D341Med (cell line): ENCODE measurements around the gene VRK3.
A peak's percentile ranks its signal among the peaks of the same experiment; 100 is the strongest.

Experiments used
- DNase-seq: peaks from one replicate; pipeline ENCODE4 v3.0.0; 2012; ENCODE audit warnings: low spot score

VRK3 gene

DNA sequence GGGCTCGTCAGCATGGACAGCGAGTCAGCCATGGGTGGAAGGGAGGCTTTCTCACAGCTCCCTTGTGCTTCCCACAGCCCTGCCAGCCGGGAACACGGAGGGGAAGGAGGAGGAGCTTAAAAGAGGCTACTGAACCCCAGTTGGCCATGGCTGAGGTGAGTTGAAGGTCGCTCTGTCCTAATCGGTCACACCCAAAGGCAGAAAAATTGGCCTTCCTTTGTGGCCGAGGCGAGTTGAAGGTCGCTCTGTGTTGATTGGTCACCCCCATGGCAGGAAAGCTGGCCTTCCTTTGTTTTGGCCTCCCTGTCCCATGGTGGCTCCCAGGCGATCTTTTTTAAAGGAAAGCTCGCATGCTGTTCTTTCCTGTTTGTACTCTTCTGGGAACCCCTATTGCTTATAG is 5.8 kb upstream of the VRK3 start:
- no peak for DNase-seq

DNA sequence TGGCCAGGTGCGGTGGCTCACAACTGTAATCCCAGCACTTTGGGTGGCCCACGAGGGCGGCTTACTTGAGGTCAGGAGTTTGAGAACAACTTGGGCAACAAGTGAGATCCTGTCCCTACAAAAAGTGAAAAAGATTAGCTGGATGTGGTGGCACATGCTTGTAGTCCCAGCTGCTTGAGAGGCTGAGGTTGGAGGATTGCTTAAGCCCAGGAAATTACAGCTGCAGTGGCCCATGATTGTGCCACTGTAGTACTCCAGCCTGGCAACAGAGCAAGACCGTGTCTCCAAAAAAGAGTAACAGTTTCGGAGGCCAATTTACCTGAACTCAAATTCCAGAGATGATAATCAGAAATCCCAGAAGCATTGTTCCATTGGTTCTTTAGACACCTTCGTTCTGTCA is 5.1 kb upstream of the VRK3 start:
- DNase-seq: no peak

DNA sequence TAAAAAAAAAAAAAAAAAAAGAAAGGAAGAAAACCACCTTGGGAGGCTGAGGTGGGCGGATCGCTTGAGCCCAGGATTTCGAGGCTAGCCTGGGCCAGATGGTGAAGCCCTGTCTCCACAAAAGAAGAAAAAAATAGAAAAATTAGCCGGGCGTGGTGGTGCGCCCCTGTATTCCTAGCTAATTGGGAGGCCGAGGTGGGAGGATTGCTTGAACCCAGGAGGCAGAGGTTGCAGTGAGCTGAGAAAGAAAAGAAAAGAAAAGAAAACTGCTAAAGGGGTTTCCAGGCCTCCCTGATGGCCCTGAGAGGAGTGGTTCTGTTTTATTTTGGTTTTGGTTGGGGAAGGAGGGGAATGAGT is 1.4 kb upstream of the VRK3 start:
- DNase-seq: no peak

DNA sequence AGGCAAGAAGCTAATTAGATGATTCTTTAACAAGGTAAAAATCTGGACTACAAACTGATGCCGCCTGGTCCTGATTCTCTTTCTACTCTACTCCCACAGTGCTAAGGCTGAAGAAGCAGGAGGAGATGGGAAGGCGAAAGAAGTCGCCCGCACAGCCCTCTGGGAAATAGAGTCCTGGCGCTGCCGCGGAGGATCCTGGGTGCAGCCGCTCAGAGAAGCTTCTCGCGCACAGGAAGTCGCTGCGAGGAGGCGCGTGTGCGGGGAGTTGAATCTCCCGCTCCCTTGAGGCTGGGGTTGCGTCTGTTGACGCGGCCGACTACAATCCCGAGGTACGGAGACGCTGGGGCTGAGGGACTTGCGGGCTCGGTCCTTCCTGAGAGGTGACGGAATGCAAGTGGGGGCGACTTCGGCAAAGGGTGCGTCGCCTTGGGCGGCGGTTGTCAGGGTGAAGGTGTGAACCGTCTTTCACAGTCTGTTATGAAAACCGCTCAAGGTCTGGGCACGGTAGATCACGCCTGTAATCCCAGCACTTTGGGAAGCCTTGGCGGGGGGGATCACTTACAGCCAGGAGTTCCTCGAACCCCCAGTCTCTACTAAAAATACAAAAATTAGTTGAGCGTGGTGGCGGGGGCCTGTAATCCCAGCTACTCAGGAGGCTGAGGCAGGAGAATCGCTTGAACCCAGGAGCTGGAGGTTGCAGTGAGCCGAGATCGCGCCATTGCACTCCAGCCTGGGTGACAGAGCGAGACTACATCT is 800 bp upstream of the VRK3 start, which contains the start of gene ZNF473:
ZNF473 (plus strand) TSS at position 212 of the 756 bp plus-strand sequence. CDS start 5,078 bp downstream, outside the sequence.
- peak; percentile 94 for DNase-seq

DNA sequence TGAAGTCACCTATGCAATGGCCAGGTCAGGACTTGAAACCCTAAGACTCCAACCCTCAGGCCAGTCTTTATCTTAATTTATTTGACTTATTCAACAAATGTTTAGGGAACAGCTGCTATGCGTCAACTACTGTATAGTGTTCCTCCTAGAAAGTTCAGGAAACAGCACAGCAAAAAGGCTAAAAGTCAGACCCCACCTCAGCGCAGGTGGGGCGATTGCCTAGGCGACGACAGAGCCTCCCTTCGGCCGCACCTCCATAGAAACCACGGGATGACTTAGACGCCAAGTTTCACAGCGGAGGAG is 502 bp downstream of the VRK3 start:
- DNase-seq: no peak

DNA sequence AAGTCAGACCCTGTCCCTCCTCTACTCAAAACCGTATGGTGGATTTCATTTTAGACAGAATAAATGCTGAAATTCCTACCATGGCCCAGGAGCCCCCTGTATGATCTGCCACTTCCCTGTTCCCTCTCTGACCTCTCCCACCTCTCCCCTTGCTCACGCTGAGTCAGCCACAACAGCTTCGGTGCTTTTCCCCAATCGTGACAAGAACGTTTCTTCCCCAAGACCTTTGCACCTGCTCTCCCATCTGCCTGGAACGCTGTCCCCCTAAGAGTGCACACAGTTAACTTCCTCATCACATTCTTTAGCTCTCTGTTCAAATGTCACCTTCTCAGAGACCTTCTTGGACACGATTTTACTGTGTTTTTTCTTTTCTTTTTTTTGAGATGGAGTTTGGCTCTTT is 2.3 kb downstream of the VRK3 start:
- DNase-seq: no peak

DNA sequence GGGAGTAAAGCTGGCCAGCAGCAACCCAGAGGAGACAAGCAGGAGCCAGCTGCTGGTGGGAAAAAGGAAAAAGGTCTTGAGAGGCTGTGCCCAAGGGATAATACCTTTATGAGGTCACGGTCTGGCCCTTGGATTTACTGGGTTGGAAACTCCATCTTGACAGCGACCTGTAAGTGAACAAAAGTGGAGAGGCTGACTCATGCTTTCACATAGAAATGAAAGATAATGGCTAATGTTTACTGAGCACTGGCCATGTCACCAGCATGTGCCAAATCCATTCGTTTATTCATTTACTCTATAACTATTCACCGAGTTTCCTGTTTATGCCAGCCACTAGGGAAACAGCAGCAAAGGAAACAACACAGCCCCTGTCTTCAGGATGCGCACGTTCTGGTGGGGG is 4.7 kb downstream of the VRK3 start:
- DNase-seq: no peak

DNA sequence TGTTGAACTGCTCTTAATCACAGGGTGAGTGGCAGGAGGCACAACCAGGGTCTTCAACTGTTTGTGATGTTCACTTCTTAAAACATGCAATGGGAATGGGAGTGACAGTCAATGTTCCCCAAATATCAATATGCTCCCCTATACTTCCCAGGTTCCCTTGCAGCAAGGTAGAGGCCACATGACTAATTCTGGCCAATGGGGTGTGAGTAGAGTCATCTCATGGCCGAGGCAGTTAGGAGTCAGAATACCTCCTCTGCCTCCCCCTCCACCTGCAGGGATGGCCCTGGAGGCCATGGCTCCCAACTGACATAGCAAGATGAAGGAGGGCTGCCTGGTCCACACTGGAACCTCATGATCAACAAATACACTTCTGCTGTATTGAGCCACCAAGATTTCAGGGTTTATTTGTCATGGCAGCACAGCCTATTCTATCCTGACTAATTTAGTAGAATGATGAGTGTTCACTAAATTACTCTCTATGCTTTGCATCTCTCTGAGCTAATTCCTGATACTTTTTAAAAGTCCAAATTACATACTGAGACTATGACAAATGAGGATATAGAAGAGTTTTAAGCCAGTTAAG is 8.9 kb downstream of the VRK3 start:
- DNase-seq: no peak

DNA sequence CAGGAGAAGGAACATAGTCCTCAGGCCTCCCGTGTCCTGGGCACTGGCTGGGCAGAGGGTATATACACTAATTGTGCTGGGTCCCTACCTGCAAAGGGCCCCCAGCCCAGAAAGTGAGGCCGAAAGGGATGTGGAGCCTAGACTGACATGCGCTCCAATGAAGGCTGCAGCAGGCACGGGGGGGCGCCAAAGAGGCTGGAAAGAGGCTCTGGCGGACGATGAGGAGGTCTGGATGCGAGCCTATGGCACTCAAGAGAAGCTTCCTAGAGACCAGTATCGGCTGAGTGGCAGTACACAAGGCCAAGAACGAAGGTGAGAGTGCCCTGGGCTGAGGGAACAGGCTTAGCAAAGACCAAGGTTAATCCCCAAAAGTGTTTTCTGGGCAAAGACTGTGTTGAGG is 16.6 kb downstream of the VRK3 start:
- DNase-seq: peak; percentile 58

DNA sequence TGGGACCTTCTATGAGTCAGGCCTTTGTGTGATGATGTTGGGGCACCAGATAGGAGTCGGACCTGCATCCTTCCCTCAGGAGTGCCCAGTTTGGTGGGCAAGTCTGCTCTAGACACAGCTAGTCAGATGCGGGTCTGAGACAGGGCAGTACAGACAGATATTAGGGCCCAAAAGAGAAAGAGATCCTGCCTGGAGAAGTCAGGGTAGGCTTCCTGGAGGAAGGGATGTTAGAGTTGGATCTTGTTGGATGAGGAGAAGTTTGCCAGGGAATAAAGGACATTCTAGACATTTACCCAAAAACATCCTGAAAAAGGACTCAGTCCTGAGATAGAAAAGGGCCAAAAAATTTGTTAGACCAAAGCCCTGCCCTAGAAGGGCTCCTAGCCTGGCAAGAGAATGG is 17.2 kb downstream of the VRK3 start:
- DNase-seq: no peak

DNA sequence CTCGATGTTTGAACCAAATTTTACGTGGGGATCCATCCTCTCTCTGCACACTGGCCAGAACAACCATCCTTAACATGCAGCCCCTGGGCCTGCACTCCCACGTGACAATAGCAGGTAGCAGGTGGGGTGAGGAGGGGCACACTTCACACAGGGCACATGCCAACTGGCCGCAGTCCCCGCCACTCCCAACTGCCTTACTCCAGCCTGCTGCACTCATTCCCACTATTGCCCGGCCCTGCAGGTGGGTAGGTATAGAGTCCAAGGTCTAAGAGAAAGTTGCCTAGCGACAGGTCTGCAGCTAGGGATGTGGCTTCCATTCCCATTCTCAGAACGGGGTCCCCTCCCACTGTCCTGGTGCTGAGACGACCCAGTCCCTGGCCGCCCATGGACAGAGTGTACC is 18.0 kb downstream of the VRK3 start:
- DNase-seq: no peak

DNA sequence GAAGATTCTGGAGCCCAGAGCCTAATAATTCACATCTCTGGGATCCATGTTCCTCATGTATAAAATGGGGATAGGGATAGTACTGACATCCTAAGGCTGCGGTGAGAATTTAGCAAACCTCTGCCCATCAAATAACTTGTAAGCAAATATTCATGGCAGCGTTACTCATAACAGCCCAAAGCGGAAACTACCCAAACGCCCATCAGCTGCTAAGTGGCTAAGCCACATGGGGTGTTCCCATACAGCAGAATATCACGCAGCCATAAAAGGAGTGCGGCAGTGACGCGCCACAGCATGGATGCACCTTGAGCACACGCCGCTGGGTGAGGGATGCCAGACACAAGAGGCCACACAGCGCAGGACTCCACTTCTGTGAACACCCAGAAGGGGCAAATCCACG is 19.7 kb downstream of the VRK3 start:
- no peak for DNase-seq

DNA sequence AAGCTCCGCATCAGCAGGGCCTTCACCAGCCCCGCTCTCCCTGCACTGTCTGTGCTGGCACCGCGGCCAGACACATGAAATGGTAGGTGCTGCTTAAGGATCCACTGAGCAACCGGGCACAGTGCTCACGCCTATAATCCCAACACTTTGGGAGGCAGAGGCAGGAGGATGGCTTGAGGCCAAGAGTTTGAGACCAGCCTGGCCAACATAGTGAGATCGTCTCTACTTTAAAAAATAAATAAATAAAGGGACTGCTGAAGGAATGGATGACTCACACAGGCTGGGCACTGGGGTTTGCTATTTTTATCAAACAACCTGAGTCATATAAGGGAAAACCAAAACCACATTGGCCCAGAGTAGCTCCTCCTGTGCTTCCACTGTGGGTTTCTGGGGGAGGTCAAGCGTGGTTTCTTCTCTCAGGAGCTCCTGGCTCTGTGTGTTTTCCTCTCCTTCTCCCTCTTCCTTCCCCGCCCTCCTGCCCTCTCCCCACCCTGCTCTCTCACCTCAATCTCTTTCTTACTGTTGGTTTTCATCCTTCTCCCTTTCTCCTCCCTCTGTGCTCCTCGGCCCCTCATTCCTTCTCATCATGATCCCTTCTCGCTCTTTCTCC is 21.3 kb downstream of the VRK3 start:
- no peak for DNase-seq

DNA sequence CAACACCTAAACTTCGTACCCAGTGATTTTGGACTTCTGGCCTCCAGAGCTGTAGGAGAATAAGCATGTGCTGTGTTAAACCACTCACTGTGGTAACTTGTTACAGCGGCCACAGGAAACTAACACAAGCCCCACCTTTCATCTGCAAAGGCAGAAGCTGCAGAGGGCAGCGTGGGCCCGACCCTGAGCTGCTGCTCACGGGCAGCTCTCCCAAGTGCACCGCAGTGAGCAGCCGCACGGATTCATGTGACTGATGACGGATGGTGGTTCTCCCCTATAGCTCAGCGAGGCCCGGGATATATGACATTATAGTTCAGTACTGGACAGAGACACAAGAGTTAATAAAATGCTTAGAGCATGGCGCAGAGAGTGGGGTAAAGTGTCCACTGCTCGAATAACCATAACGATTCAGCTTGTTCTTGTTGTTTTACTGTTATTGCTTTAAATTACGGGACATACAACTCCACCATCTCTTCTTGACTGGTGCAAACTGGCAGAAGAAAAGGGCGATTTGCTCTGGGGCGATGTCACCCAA is 21.9 kb downstream of the VRK3 start:
- no peak for DNase-seq

DNA sequence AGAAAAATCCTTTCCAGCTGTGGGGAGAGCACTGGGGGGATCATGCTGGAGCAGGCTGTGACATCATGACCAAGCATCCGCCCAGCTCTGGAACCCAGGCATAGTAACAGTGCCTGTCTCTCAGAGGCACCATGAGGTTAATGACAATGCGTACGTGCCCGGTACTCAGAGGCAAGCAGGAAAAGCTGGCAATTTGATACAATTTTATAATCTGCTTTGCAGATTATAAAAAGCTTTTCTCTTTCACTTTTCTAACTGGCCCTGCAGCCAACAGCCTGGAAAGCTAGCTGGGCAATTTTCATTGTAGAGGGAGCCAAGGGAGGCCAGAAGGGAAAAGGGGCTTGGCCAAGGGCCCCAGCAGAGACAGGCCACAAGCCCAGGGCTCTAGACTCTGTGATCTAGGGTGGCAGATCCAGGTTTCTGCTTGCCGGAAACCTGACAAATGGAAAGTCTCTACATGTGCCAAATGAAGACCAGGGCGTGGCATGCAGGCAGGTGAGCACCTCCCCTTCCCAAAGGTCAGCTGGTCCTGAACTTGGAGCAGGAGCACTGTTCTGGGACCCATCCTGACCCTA is 22.7 kb downstream of the VRK3 start:
- DNase-seq: peak; percentile 58

DNA sequence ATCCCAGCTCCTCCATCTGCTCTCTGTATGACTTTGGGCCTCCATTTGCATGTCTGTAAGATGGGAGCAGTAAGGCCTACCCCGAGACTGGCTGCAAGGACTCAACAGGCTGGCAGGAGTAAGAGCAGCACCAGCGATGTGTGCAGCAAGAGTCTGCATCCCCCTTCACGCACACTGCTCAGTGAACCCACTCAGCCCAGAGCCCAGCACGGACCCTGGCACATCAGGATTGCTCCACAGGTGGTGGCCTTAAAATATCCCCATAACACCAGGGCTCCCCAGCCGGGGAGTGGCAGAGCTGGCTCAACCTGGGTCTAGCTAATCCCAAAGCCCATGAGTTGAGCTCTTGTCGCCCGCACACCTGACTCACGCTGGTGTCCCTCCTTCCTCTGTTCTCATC is 23.4 kb downstream of the VRK3 start:
- no peak for DNase-seq

DNA sequence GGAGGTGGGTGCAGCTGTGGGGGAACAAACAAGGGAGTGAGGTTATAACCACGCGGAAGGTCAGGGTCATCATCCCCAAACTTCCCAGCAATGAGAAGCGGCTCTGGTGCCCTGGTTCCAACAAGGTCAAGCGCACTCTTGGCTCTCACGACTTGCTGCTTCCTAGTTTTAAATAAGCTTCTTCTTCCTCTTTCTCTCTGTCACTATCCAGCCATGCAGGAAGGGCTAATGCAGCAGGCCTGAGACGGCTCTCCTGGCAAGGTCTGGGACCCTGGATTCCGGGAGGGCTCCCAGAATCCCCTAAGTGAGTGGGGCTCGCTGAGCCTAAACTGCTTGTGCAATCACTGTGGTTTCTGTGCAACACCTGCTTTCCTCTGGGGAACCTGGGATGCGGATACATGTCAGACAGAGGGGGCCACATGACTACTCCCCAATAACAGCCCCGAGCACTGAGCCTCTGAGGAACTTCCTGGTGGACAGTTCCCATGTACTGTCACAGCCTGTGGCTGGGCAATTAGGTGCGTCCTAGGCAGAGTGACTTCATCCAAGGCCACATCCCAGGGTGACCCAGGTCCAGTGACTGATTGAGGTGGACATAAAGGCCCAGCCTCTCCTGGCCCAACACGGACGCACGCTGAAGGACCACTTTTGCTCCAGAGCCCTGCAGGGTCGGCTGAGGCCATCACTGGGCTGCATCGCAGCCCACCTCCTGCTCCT is 24.2 kb downstream of the VRK3 start:
- no peak for DNase-seq

DNA sequence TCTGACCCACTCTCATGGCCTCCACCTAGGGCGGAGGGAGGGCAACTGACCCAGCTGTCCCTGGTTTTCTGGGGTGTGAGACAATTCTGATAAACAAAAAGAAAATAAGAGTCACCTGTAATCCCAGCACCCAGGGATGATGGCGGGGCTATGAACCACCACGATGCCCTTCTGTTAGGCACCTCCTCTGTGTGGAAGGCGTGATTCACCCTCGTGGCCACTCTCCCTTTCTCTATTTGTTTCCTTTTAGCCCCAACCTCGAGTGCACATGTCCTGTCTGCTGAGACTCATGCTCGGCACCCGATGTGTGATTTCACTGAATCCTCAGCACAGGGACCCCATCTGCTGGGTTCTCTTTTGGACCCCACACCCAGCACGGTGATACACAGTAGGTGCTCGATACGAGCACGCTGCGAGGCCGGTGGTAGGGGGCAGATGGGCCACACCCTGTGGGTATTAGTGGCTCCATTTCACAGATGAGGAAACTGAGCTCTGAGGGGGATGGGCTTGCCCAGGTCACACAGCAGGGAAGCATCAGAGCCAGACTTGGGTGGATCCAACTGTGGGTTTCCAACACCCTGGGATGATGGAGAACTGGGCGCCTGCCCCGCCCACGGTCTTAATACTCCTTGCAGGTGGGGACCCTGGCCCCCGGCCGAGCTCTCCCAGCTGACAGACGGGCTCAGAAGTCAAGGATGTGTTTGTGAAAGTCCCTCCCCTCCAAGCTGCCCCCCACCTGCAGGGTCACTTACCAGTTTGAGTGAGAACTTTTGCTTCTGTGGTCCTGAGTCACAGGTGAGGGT is 24.9 kb downstream of the VRK3 start:
- no peak for DNase-seq

DNA sequence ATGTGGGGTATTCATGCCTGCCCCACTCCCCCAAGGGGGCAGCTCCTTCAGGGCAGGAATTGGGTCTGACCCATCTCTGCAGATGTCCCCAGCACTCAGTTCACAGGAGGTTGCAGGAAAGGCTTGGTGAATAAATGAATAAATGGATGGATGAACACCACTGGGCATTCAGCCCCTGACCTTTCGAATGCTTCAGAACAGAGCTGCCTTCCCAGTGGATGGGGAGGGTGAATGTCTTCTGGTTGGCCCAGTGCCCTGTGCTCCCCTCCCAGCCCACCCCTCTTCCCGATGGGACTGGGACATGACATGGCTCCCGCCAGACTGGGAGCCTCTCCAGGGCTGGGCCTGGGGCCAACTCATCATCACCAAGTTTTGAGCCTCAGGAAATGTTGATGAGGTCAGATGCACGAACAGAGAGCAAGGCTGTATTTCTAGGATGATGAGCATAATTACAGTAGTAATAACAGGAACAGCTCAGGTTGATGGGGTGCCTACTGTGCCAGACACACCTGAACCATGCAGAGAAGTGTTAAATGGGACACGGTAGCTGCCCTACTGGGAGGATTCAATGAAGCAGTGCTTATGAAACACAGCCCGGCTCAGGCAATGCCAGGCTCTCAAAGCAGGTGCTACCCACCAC is 25.7 kb downstream of the VRK3 start:
- DNase-seq: no peak

DNA sequence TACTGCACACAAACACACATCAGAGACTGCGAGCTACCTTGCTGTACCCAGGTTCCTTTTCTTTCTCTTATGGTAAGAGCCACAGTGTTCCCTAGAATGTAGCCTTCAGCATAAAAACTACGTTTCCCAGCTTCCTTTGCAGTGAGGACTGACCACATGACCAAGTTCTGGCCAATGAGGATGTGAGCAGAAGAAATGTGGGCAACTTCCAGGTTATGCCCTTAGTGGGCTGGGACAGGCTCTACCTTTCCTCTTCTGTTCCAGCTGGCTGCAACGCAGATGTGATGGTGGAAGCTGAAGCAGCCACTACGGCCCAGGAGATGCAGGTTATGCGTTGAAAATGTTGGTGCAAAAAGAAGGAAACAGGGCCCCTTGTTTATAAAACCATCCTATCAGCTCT is 27.5 kb downstream of the VRK3 start:
- DNase-seq: peak; percentile 76

DNA sequence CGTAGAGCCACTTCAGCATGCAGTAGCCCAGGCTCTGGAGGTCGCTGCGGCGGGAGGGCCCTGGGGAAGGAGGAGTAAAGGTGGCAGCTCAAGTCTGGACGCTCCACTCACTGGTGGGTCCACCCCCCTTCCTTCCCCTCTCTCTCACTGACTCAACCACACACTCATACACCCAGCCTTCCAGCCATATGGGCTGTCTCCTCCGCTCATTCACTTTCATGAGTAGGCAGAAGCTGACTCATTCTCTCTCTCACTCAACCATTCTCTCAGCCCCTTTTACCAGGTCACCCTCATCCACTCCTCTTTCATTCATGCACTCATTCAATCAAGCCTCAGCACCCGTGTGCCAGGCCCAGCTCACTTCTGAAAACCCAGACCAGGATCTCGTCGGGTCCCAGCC is 36.7 kb downstream of the VRK3 start:
- no peak for DNase-seq
